Cerebellar nuclear complex (tissue), 1 donor: Measurements from ENCODE around the gene MSMB.
"Not testable (repeated sequence)": the region's sequence is repeated elsewhere in the genome, so short reads cannot be mapped to it uniquely, and the experiment has no call there.

Experiments used
- DNase-seq, 2 experiments: peaks; one replicate each; lab custom pipeline; 2025; lab: John Stamatoyannopoulos, UW

Gene MSMB, protein sequence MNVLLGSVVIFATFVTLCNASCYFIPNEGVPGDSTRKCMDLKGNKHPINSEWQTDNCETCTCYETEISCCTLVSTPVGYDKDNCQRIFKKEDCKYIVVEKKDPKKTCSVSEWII

DNA sequence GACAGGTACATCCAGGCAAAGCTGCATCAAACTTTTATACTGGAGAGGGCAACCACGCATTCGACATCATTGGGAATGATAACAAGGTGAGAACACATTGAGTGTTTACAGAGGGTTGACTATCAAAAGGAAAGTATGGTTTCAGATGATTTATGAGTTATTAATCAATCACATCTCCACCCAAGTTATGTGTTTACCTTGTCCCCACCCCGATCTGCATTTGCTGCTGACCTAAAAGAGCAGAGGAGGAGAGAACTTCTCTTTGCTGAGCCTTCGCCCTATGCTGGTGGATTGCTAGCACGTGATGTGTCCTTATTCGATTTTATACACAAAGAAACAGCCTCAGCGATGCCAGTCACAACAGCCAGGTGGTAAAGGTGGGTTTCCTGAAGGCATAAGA, at the start of gene MSMB:
TSS of gene MSMB (minus strand) at position 9 of the 400 bp plus-strand sequence. CDS start 32 bp downstream, outside the sequence.
- DNase-seq, result no peak

DNA sequence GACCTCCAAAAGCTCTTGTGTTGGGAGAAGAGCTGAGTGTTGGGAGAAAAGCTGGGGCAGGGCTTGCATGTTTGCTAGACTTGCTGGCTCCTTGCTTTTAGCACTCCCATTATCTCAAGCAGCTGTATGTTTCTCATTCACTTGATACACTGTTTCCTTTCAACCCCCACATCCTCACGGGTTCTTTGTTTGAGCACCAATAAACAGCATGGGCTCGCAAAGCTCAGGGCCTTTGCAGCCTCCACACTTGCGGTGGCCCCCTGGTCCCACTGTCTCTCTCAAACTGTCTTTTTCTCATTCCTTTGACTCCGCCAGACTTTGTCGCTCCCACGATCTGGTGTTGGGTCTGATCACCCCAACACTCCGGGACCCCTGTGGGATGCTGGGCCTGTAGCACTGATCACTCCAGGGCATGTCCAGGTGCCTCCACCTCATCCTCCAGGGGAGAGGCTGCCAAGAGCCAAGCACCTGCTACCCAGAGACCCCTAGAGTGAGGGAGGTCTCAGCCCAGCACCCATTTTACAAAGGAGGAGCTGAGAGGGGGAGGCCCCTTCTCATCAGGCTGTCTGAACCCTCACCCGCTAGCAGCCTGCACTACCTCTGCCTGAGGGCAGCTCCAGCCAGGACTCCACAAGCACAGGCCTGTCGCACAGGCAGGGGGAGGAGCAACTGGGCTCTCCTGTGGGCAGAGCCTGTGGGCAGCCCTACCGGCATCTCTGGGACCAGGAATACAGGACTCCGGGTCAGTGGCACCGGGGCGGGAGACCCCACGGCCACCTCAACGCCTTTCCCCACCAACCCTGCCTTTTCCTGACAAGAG, 49.1 kb upstream of the MSMB start:
- no peak for DNase-seq

DNA sequence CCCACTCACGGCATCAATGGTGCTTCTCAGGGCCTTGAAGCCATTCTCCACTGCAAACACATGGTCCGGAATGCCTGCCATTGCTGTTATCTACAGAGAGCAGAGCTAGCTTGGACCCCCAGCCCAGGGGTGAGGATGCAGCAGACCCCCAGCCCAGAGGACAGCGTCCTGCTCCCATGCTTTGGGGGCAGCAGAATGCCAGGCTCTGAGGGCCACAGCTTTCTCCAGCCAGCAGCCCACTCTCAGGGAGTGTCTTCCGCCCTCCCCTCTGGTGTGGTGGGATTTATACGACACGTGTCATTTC, 48.1 kb upstream of the MSMB start:
- DNase-seq, result no peak

DNA sequence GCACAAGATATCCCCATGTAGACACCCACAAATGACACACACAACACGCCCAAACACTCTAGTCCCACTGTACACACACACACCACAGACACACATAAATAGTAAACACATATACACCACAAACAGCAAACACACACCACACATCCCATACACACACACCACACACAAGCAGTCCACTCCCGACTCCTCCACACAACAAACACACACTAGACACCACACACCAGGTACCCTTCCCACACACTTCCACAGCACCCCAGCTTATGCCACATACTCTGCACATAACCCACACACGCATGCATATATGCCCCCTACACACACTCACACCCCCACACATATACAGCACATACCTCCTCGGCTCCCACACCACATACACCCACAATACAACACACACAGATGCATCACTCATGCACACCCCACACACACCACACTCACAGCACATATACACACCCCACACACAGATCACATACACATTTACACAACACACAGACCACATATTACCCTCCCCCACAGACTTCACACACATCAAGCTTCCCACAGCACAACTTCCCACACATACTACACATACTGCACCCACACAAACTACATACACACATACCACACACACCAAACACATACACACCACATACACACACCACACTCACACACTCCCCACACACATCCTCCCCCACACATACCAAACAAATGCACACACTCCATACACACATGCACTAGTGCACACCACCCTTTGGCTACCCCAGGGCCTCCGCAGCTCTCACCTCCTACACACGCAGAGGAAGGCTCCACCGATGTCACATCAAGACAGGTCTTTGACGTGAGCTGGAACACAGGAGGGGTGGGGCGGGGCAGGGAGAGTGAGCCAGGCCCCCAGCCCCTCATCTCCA, 47.5 kb upstream of the MSMB start:
- not testable (repeated sequence) for DNase-seq

DNA sequence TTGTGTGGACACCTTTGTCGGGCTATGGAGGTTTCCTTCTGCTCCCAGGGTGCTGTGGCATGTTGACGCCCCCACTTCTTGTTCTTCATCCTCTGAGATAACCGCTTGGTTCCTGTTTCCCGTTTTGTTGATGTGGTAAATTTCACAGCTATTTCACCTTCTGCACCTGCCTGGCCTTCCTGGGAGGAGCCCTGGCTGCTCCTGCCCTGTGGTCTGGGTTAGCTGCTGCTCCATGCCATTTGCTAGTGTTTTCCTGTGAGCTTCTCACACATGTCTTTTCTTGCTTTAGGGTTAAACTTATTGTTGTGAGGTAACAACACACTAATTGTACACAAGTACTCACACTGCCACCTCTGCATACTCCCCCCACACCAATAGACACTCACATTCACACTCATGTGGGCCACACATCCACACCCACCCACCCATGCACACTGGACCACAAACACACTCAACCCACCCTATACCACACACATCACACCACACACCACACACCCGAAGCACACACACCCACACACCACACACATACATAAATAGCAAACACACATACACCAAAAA, 46.5 kb upstream of the MSMB start:
- no peak for DNase-seq

DNA sequence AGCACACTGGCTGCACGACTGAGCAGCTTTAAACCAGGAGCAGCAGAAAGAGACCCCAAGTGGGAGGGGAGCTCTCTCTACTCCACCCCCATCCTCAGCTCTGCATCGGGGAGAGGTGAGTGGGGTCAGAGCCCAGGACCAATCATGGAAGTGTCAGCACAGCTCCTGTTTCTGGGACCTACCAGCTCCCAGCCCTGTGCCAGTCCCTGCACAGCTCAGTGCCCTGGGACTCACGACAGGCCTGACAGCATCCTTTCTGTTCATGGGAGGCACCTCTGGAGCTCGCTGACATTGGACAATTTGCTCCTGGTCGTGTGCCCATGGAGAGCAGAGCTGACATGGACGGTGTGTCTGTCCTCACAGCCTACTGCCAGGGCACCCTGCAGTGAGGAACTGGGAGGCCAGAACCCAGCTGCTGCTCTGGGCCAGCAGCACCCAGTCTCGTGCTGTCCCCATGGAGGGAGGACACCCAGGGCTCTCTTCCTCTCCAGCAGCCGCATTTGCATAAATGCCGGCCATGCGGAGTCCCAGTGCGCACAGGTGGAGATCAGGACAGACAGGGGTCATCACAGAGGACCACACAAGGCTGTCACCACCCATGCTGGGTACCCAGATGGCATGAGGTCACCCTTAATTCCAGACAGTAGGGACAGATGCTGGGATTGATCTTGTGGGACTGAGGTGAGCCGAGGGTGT, 45.9 kb upstream of the MSMB start:
- no peak for DNase-seq

DNA sequence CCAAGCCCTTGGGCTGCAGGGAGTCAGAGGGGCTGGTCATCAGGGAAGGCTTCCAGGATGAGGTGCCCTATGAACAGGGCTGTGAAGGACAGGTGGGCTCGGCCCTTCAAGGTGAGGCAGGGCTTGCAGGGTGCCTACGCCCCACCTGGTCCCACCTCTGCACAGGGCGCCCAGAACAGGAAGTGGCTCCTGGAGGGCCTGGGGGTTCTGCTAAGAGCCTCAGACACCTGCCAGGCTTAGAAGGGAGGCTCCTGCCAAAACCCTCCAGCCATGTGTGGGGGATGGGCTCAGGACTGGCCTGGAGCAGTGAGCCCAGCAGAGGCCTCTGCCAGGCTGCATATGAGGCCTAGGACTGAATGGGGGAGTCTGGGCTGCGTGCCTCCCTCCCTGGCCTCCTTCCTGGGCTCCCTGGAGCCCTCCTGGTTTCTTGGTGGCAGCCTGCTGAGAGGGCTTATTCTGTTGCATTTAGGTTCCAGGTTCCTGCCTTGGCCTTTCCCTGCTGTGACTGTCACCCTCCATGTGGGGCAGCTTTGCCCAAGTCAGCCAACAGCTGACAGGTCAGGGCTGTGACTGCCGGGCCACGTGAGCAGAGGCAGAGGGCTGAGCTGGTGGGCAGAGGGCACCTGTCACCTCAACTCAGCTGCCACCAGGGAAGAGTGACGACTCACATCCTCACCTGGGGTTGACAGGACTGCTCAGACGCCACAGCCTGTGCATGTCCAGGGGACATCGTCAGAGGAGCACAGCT, 45.2 kb upstream of the MSMB start:
- DNase-seq, result no peak

DNA sequence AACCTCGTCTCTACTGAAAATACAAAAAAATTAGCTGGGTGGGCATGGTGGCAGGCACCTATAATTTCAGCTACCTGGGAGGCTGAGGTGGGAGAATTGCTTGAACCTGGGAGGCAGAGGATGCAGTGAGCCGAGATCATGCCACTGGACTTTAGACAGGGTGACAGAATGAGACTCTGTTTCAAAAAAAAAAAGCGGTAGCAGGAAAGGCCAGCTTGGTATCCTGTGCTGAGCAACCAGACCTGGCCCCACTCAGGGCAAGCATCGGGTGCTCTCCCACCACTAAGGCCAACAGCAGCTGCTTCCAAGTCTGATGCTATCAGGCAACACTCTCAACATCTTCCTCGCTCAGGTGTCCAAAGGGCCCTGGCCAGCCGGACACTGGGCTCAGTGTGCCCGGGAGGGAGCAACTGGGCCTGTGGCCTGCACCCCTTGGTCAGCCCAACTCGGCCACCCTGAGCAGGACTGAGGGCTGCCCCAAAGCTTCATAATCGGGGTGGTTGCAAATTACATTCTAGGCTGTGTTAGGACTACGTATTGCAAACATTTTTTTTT, 44.3 kb upstream of the MSMB start:
- DNase-seq, result no peak

- DNase-seq, result not testable (repeated sequence)
Observed at GRCh38 chr10:46087381-46087780, 41.3 kb upstream of the MSMB start.

- DNase-seq, result no peak
Observed at GRCh38 chr10:46084321-46085165, 38.5 kb upstream of the MSMB start.

GRCh38 chr10:46080886-46081285, 34.8 kb upstream of the MSMB start:
- no peak for DNase-seq

GRCh38 chr10:46079831-46080585, 33.9 kb upstream of the MSMB start:
- DNase-seq, result no peak

DNA sequence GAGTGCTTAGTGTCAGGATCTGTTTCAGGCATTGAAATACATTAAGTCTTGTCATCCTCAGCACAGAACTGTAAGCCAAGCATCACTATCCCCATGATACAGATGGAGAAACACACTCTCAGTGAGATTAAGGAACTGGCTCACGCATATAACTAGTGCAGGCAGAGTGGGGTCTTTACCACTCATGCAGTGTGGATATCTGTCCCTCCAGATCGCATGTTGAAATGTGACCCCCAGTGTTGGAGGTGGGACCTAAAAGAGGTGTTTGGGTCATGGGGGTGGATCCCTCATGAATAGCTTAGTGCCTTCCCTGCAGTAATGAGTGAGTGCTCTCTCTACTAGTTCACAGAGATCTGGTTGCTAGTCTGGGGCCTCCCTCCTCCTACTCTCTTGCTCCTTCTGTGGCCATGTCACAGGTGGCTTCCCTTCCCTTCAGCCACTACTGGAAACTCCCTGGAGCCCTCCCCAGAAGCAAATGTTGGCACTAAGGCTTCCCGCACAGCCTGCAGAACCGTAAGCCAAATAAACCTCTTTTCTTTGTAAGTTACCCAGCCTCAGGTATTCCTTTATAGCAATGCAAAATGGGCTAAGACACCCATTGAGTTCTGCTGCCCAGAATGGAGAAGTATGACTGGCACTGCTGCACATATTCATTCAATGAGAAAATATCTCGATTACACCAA, 31.8 kb upstream of the MSMB start:
- no peak for DNase-seq

- DNase-seq, result no peak
Observed at GRCh38 chr10:46077141-46077554, 31.1 kb upstream of the MSMB start.

- DNase-seq, result no peak
Observed at GRCh38 chr10:46075869-46076268, 29.8 kb upstream of the MSMB start.

- no peak for DNase-seq
Observed at GRCh38 chr10:46074196-46074946, 28.3 kb upstream of the MSMB start.

GRCh38 chr10:46073564-46073963, 27.5 kb upstream of the MSMB start:
- DNase-seq, result no peak

- DNase-seq, result no peak
Observed at GRCh38 chr10:46070749-46071148, 24.7 kb upstream of the MSMB start.
